Vagina (tissue), 2 donors: ENCODE measurements around the gene THOC1.

Source experiments
- CTCF ChIP-seq, 3 experiments: fragments of 450-650 bp in 2 of 3; fragments of 200-600 bp in 1 of 3; sonication (generic) in 1 of 3; IDR thresholded peaks; one replicate each; pipeline ENCODE4 v1.5.1; 2017 to 2019; ENCODE audit warnings: antibody characterized with exemption in 3 of 3, mild to moderate bottlenecking in 2 of 3, moderate library complexity in 2 of 3
- POLR2A ChIP-seq, 2 donors: fragments of 450-650 bp; IDR thresholded peaks; one replicate each; pipeline ENCODE4 v1.6.1; 2017; ENCODE audit warnings: antibody characterized with exemption in 2 of 2, mild to moderate bottlenecking in 2 of 2, moderate library complexity in 2 of 2
- POLR2AphosphoS5 ChIP-seq, 2 donors: sonication (generic); formaldehyde crosslinking; IDR thresholded peaks; one replicate each; pipeline ENCODE4 v1.9.0; 2017; ENCODE audit warnings: antibody characterized with exemption in 2 of 2, mild to moderate bottlenecking in 2 of 2, low read depth in 1 of 2; ENCODE audit not compliant: insufficient read depth in 1 of 2

- TF ChIP-seq CTCF (IDR thresholded peaks at IDR 0.05) (no peak), POLR2A (IDR thresholded peaks at IDR 0.05) (no peak), POLR2AphosphoS5 (IDR thresholded peaks at IDR 0.05; ENCODE audit: insufficient read depth in 1 of 2, low read depth in 1 of 2) (no peak)
These were observed 16.3 kb downstream of the THOC1 start for GRCh38 chr18:251572-251971.
